Endothelial cell of umbilical vein (primary cell): ENCODE results near the gene ATP6V0D1. TPM values are rescaled to one million over a fixed set of nuclear protein-coding genes. Genes with fewer than 3 reads are reported as not detected.

Source experiments
- BruUV-seq: library from RNA; stranded (reverse); fragments of 400-500 nt; replicated peaks from 2 replicates; lab custom pipeline; 2021; lab: Mats Ljungman, UMichigan
- CTCF ChIA-PET: fragments of 300-600, 350-600 bp; sonication (Branson Sonifier 250); formaldehyde crosslinking; loops from one replicate; lab custom pipeline; 2021; ENCODE audit warnings: antibody characterized with exemption, inconsistent platforms; lab: Charles Lee
- POLR2A ChIA-PET: fragments of 300-600, 350-600 bp; sonication (Branson Sonifier 250); formaldehyde crosslinking; loops from one replicate; lab custom pipeline; 2021; ENCODE audit warnings: antibody characterized with exemption, inconsistent platforms; lab: Charles Lee
- DNase-seq: peaks from one replicate; pipeline ENCODE4 v3.0.0-alpha.2; 2011; ENCODE audit warnings: low read depth, low spot score
- FAIRE-seq: peaks from 2 replicates; lab custom pipeline; 2011; peaks lifted over from hg19 to GRCh38; lab: Jason Lieb, UNC
- H2AFZ ChIP-seq: 2 replicates; pipeline ENCODE4 v1.6.0; 2012; ENCODE audit warnings: low read depth, low read length, control low read depth, inconsistent platforms
- H3K27ac ChIP-seq: 2 replicates; pipeline ENCODE4 v1.5.1; 2011; ENCODE audit warnings: low read depth, mild to moderate bottlenecking, control low read depth, low read length, moderate library complexity; ENCODE audit not compliant: insufficient read depth
- H3K27me3 ChIP-seq, 2 experiments: 2 replicates each; pipeline versions ENCODE4 v1.6.0 to v1.6.1; 2011; ENCODE audit warnings: low read length in 2 of 2, mixed read lengths in 1 of 2; ENCODE audit not compliant: control insufficient read depth in 2 of 2, insufficient read depth in 2 of 2
- H3K36me3 ChIP-seq, 2 experiments: 2 replicates in 1 of 2; 3 replicates in 1 of 2; pipeline ENCODE4 v1.5.1; 2011; ENCODE audit warnings: low read length in 2 of 2, mild to moderate bottlenecking in 1 of 2, moderate library complexity in 1 of 2; ENCODE audit not compliant: control insufficient read depth in 2 of 2, insufficient read depth in 2 of 2; ENCODE audit errors: extremely low read depth in 1 of 2
- H3K4me1 ChIP-seq: 3 replicates; pipeline ENCODE4 v1.5.1; 2011; ENCODE audit warnings: mild to moderate bottlenecking, low read length; ENCODE audit not compliant: control insufficient read depth, insufficient read depth; ENCODE audit errors: extremely low read depth
- H3K4me2 ChIP-seq: 2 replicates; pipeline ENCODE4 v1.6.1; 2011; ENCODE audit warnings: low read length, control low read depth, mixed read lengths; ENCODE audit not compliant: insufficient read depth
- H3K4me3 ChIP-seq, 3 experiments: fragments of 200-600 bp in 1 of 3; sonication (generic), shearing (Covaris generic) in 1 of 3; replicated peaks in 1 of 3; 2 replicates each; pipeline ENCODE4 v1.5.1; 2011 to 2016; ENCODE audit warnings: control low read depth in 3 of 3, low read length in 3 of 3, mild to moderate bottlenecking in 2 of 3, inconsistent platforms in 1 of 3, low read depth in 1 of 3, moderate library complexity in 1 of 3; ENCODE audit not compliant: insufficient read depth in 1 of 3
- H3K79me2 ChIP-seq: 2 replicates; pipeline ENCODE4 v1.6.0; 2012; ENCODE audit warnings: low read length, inconsistent platforms; ENCODE audit not compliant: control insufficient read depth, insufficient read depth
- H3K9ac ChIP-seq: replicated peaks from 2 replicates; pipeline ENCODE3; 2011; ENCODE audit warnings: low read length, control low read depth; ENCODE audit not compliant: insufficient read depth; ENCODE audit errors: extremely low read depth
- H3K9me1 ChIP-seq: replicated peaks from 3 replicates; pipeline ENCODE4 v1.6.0; 2011; ENCODE audit warnings: mild to moderate bottlenecking, low read length; ENCODE audit not compliant: control insufficient read depth, insufficient read depth; ENCODE audit errors: extremely low read depth
- H3K9me3 ChIP-seq: replicated peaks from 2 replicates; pipeline ENCODE4 v1.5.1; 2012; ENCODE audit warnings: low read length, inconsistent platforms; ENCODE audit not compliant: control insufficient read depth, insufficient read depth
- H4K20me1 ChIP-seq: replicated peaks from 2 replicates; pipeline ENCODE3; 2011; ENCODE audit warnings: mild to moderate bottlenecking, low read length; ENCODE audit not compliant: control insufficient read depth, insufficient read depth; ENCODE audit errors: extremely low read depth
- CTCF ChIP-seq, 2 donors: IDR thresholded peaks; 1 replicate in 1 of 2; 2 replicates in 1 of 2; pipeline ENCODE4 v1.5.1; 2011; ENCODE audit warnings: low read length in 2 of 2, mild to moderate bottlenecking in 2 of 2, moderate library complexity in 2 of 2, control low read depth in 1 of 2, inconsistent platforms in 1 of 2, low read depth in 1 of 2; ENCODE audit not compliant: insufficient read depth in 1 of 2; ENCODE audit errors: extremely low read depth in 1 of 2
- EZH2 ChIP-seq: IDR thresholded peaks from 2 replicates; pipeline ENCODE4 v1.6.1; 2012; ENCODE audit warnings: borderline replicate concordance, low read depth, mild to moderate bottlenecking, moderate library complexity, low read length, inconsistent platforms; ENCODE audit not compliant: severe bottlenecking
- FOS ChIP-seq: IDR thresholded peaks from 2 replicates; pipeline ENCODE4 v1.6.1; 2011; ENCODE audit warnings: mild to moderate bottlenecking, low read length, moderate library complexity, borderline replicate concordance; ENCODE audit not compliant: insufficient read depth
- GATA2 ChIP-seq: IDR thresholded peaks from 2 replicates; pipeline ENCODE4 v1.7.0; 2011; ENCODE audit warnings: low read depth, mild to moderate bottlenecking, moderate library complexity, mixed read lengths, low read length; ENCODE audit not compliant: insufficient read length, insufficient read depth
- JUN ChIP-seq: IDR thresholded peaks from 2 replicates; pipeline ENCODE4 v1.6.1; 2011; ENCODE audit warnings: borderline replicate concordance, low read depth; ENCODE audit not compliant: insufficient read length, insufficient read depth
- MYC ChIP-seq: IDR thresholded peaks from one replicate; pipeline ENCODE4 v1.6.1; 2011; ENCODE audit warnings: mild to moderate bottlenecking, low read depth, low read length
- POLR2A ChIP-seq: IDR thresholded peaks from 2 replicates; pipeline ENCODE4 v1.6.1; 2012; ENCODE audit warnings: low read depth, mild to moderate bottlenecking, control low read depth, low read length
- POLR2AphosphoS5 ChIP-seq: IDR thresholded peaks from 2 replicates; pipeline ENCODE4 v1.6.1; 2012; ENCODE audit warnings: low read depth, mild to moderate bottlenecking, control low read depth, low read length, moderate library complexity; ENCODE audit not compliant: insufficient read depth
- dilution Hi-C: fragments of 300-500 bp; cut with MboI; formaldehyde crosslinking; loops from one replicate; pipeline ENCODE4 v1.15.0; 2019; ENCODE audit warnings: low sequenced_read_pairs; ENCODE audit not compliant: extremely low pct_ligation_motif_present
- intact Hi-C: fragments of 100-400 bp; cut with micrococcal nuclease; formaldehyde crosslinking; loops from one replicate; pipeline ENCODE4 v1.10.0; 2022
- polyA plus RNA-seq, 4 experiments: library from polyadenylated mRNA; depleted of rRNA in 3 of 4; stranded (reverse) in 3 of 4; unstranded in 1 of 4; fragments of >200 nt; gene quantifications; 2 replicates each; pipeline versions ENCODE4 v1.2.1 to v1.2.3, GENCODE V29; 2011 to 2012; ENCODE audit warnings: missing spikeins in 1 of 4
- total RNA-seq: library from RNA; stranded (reverse); gene quantifications from 2 replicates; pipeline ENCODE4 v1.2.3, GENCODE V29; 2021
- TF ChIP-seq, protein P1 (sequence below): IDR thresholded peaks from 2 replicates; pipeline ENCODE4 v1.6.1; 2011; ENCODE audit not compliant: insufficient read depth, insufficient read length

Gene ATP6V0D1
- total and polyA plus RNA-seq, 2 donors (not counting 3 experiments of a cell fraction or from before 2014, with no cell fraction given): 82.8 to 232 TPM

DNA sequence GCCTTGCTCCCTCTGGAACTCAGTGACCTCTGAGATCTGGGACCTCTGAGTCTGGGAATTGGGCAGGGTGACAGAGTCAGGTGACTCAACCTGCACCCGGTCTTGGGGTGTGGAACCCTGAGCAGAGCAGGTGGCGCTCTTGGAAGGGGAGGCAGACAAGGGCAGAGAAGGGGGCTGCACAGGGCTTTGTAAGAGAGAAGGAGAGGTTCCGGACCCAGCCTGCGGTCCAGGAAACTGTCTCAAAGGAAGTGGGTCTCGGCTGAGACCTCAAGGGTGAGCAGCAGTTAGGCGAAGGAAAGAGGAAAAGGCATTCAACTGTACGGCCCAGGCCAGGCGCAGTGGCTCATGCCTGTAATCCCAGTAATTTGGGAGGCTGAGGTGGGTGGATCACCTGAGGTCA lies 37.7 kb upstream of the ATP6V0D1 start:
- H3K9me1 ChIP-seq: no peaks in the 10 kb centered on the region
- H3K79me2 ChIP-seq: no peaks in the 10 kb centered on the region
- no peak overlapping the region for H2AFZ ChIP-seq
- TF ChIP-seq POLR2A: no peak
- no peak for TF ChIP-seq CTCF (IDR thresholded peaks at IDR 0.05; ENCODE audit: extremely low read depth in 1 of 2, insufficient read depth in 1 of 2, low read depth in 1 of 2, low read length in 2 of 2)
- TF ChIP-seq GATA2: no peak
- ChIA-PET CTCF (no interaction called here), POLR2A (no interaction called here)
- no TSS peak for BruUV-seq
- intact Hi-C loops: no loop called here
- no peak overlapping the region for H3K27ac ChIP-seq
- peaks cover 16% of the 10 kb centered on the region for H3K4me1 ChIP-seq
- H3K9ac ChIP-seq: no peak overlapping the region
- dilution Hi-C loops: no loop called here
- DNase-seq (no peak), FAIRE-seq (no peak)
- no peaks in the 10 kb centered on the region for H3K9me3 ChIP-seq
- H3K27me3 ChIP-seq: no peaks in the 10 kb centered on the region
- H3K4me2 ChIP-seq: no peak overlapping the region
- no peaks in the 10 kb centered on the region for H3K36me3 ChIP-seq
- no peaks in the 10 kb centered on the region for H4K20me1 ChIP-seq
- no peak overlapping the region for H3K4me3 ChIP-seq

GRCh38 chr16:67517661-67518423 lies 36.9 kb upstream of the ATP6V0D1 start:
- BruUV-seq: no TSS peak
- intact Hi-C loops (no loop called here), dilution Hi-C loops (no loop called here)
- no peak overlapping the region for H3K4me3 ChIP-seq
- H3K9me3 ChIP-seq: no peaks in the 10 kb centered on the region
- POLR2A ChIA-PET: no interaction called here
- no peaks in the 10 kb centered on the region for H3K79me2 ChIP-seq
- no peaks in the 10 kb centered on the region for H4K20me1 ChIP-seq
- CTCF ChIA-PET: interaction anchor here (7.7 to 10.0 kb wide), 2 partner anchors 25 to 36 kb away, joined by 133 to 247 read pairs; partner anchors contain the start of genes AGRP and ATP6V0D1
- no peak for DNase-seq
- no peaks in the 10 kb centered on the region for H3K27me3 ChIP-seq
- H3K9me1 ChIP-seq: no peaks in the 10 kb centered on the region
- FAIRE-seq: no peak
- no peak overlapping the region for H2AFZ ChIP-seq
- peaks cover 16% of the 10 kb centered on the region for H3K4me1 ChIP-seq
- no peak overlapping the region for H3K4me2 ChIP-seq
- TF ChIP-seq, protein P1, sequence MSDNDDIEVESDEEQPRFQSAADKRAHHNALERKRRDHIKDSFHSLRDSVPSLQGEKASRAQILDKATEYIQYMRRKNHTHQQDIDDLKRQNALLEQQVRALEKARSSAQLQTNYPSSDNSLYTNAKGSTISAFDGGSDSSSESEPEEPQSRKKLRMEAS: no peak
- TF ChIP-seq MYC (no peak), JUN (no peak), FOS (no peak), CTCF (IDR thresholded peaks at IDR 0.05; ENCODE audit: extremely low read depth in 1 of 2, insufficient read depth in 1 of 2, low read depth in 1 of 2, low read length in 2 of 2) (no peak), GATA2 (no peak), EZH2 (no peak), POLR2AphosphoS5 (no peak), POLR2A (no peak)
- H3K36me3 ChIP-seq: no peaks in the 10 kb centered on the region
- H3K27ac ChIP-seq: no peak overlapping the region
- H3K9ac ChIP-seq: no peak overlapping the region
